ENCODE results near the gene AKAP8.
"Not testable (repeated sequence)": the region's sequence is repeated elsewhere in the genome, so short reads cannot be mapped to it uniquely, and the experiment has no call there.

AKAP8 gene

GRCh38 chr19:15379083-15379998, at the start of gene AKAP8:
AKAP8 (minus strand) TSS chr19:15379787; CDS start chr19:15379731, 56 bp downstream.
- peak; percentile 97 for DNase-seq (ENCODE audit: low read depth)

- DNase-seq (ENCODE audit: low read depth): no peak
These were observed 48.4 kb upstream of the AKAP8 start for GRCh38 chr19:15427991-15428471.

- no peak for DNase-seq (ENCODE audit: low read depth)
These were observed 47.7 kb upstream of the AKAP8 start for GRCh38 chr19:15427350-15427700.

- DNase-seq (ENCODE audit: low read depth): no peak
These were observed 47.1 kb upstream of the AKAP8 start for GRCh38 chr19:15426485-15427349.

- DNase-seq (ENCODE audit: low read depth): no peak
These were observed 45.8 kb upstream of the AKAP8 start for GRCh38 chr19:15425321-15425950.

GRCh38 chr19:15424692-15425272, 45.2 kb upstream of the AKAP8 start:
- no peak for DNase-seq (ENCODE audit: low read depth)

- DNase-seq (ENCODE audit: low read depth): no peak
These were observed 44.5 kb upstream of the AKAP8 start for GRCh38 chr19:15424121-15424520.

- DNase-seq (ENCODE audit: low read depth): no peak
These were observed 43.5 kb upstream of the AKAP8 start for GRCh38 chr19:15423130-15423529.

- no peak for DNase-seq (ENCODE audit: low read depth)
These were observed 42.9 kb upstream of the AKAP8 start for GRCh38 chr19:15422296-15423075.

- no peak for DNase-seq (ENCODE audit: low read depth)
These were observed 42.2 kb upstream of the AKAP8 start for GRCh38 chr19:15421721-15422260.

GRCh38 chr19:15421136-15421695, 41.6 kb upstream of the AKAP8 start:
- no peak for DNase-seq (ENCODE audit: low read depth)

GRCh38 chr19:15419413-15420025, 39.9 kb upstream of the AKAP8 start:
- DNase-seq (ENCODE audit: low read depth): no peak

- DNase-seq (ENCODE audit: low read depth): peak; percentile 98
These were observed 39.2 kb upstream of the AKAP8 start, which contains the start of gene AKAP8L for GRCh38 chr19:15418579-15419412. AKAP8L (minus strand) TSS chr19:15418988; CDS start chr19:15418923, 65 bp downstream.

- DNase-seq (ENCODE audit: low read depth): no peak
These were observed 38.6 kb upstream of the AKAP8 start for GRCh38 chr19:15418231-15418578.

GRCh38 chr19:15417699-15418098, 38.1 kb upstream of the AKAP8 start:
- no peak for DNase-seq (ENCODE audit: low read depth)

GRCh38 chr19:15412832-15413231, 33.2 kb upstream of the AKAP8 start:
- no peak for DNase-seq (ENCODE audit: low read depth)

- DNase-seq (ENCODE audit: low read depth): not testable (repeated sequence)
These were observed 31.8 kb upstream of the AKAP8 start for GRCh38 chr19:15411351-15411750.

- no peak for DNase-seq (ENCODE audit: low read depth)
These were observed 25.2 kb upstream of the AKAP8 start for GRCh38 chr19:15404780-15405211.

All from T-helper 22 cell (primary cell).